HL-60 (cell line): ENCODE results near the gene CNTN2.

Source experiments
- DNase-seq, 2 experiments: peaks; one replicate each; pipeline ENCODE4 v3.0.0-alpha.2; 2010 to 2020; ENCODE audit warnings: low read depth in 1 of 2, low spot score in 1 of 2
- H3K27ac ChIP-seq: fragments of 250-450 bp; sonication (Bioruptor Pico); replicated peaks from 2 replicates; pipeline ENCODE4 v1.5.1; 2020; ENCODE audit warnings: mild to moderate bottlenecking, moderate library complexity
- H3K27me3 ChIP-seq: fragments of 250-450 bp; sonication (Bioruptor Pico); 2 replicates; pipeline ENCODE4 v1.5.1; 2021; ENCODE audit warnings: mild to moderate bottlenecking, moderate library complexity; ENCODE audit not compliant: insufficient read depth, poor library complexity, severe bottlenecking
- H3K4me3 ChIP-seq: replicated peaks from 2 replicates; pipeline ENCODE4 v1.5.1; 2011; ENCODE audit warnings: mild to moderate bottlenecking, control low read depth, low read length; ENCODE audit not compliant: insufficient read depth
- CTCF ChIP-seq: IDR thresholded peaks from one replicate; pipeline ENCODE4 v1.5.1; 2011; ENCODE audit warnings: low read length, control low read depth, inconsistent platforms; ENCODE audit not compliant: insufficient read depth
- GABPA ChIP-seq: IDR thresholded peaks from 2 replicates; pipeline ENCODE4 v1.6.1; 2012; ENCODE audit warnings: low read depth
- POLR2AphosphoS5 ChIP-seq: IDR thresholded peaks from 2 replicates; pipeline ENCODE4 v1.6.1; 2012; ENCODE audit warnings: low read depth
- REST ChIP-seq: IDR thresholded peaks from 2 replicates; pipeline ENCODE4 v1.6.1; 2012; ENCODE audit warnings: low read depth; ENCODE audit not compliant: insufficient replicate concordance
- SPI1 ChIP-seq: IDR thresholded peaks from 2 replicates; pipeline ENCODE4 v1.6.1; 2012; ENCODE audit warnings: low read depth, mild to moderate bottlenecking, borderline replicate concordance

Gene CNTN2

GRCh38 chr1:205047764-205048231, 4.8 kb downstream of the CNTN2 start:
- Histone ChIP-seq H3K27ac (no peak overlapping the region), H3K27me3 (peaks cover 26% of the 10 kb centered on the region), H3K4me3 (no peak overlapping the region)
- DNase-seq = no peak
- TF ChIP-seq POLR2AphosphoS5 (no peak), REST (no peak), SPI1 (no peak), GABPA (no peak), CTCF (no peak)

DNA sequence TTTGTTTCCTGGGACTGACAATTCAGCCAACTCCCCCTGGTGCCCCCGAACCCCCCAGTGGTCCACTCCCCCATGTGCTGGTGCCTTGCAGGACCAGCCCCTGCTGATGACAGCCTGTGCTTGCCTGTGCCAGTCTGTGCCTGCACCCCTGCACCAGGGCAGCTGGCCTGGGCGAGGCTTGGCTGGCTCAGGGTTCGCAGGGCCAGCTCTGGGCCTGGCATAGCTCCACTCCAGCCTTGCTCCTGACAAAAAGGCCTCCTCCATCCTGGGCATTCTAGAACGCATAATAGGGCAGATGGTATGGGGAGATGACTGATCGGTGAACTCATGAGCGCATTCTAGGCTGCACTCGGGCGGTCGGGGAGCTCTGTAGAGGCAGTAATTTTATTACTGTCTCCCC, 5.4 kb downstream of the CNTN2 start:
- no peak for DNase-seq
- TF ChIP-seq REST = no peak
- no peak for TF ChIP-seq CTCF
- no peak for TF ChIP-seq POLR2AphosphoS5
- no peak for TF ChIP-seq GABPA
- TF ChIP-seq SPI1 = no peak
- no peak overlapping the region for H3K4me3 ChIP-seq
- H3K27ac ChIP-seq = no peak overlapping the region
- peaks cover 24% of the 10 kb centered on the region for H3K27me3 ChIP-seq

DNA sequence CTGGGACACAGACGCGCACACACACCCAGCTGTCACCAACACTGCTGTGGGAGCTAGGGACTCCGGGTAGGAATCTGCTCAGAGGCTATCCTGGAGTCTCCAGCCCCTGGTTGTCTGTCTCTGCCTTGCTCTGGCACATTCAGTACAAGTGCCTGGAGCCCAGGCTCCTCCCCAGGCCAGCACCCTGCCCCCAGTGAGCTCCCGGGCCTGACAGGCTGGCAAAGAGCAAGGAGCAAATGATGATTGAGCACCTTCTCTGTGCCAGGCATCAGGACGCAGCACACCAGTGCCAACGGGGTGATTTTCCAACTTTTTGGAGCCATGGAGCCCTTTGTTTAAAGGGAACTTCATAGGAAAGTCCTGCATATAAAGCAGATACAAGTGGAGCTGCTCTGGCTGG, 6.5 kb downstream of the CNTN2 start:
- Histone ChIP-seq H3K27me3 (peaks cover 13% of the 10 kb centered on the region), H3K27ac (no peak overlapping the region), H3K4me3 (no peak overlapping the region)
- DNase-seq = no peak
- no peak for TF ChIP-seq POLR2AphosphoS5
- no peak for TF ChIP-seq CTCF
- no peak for TF ChIP-seq GABPA
- no peak for TF ChIP-seq REST
- no peak for TF ChIP-seq SPI1
